Panc1 (cell line): ENCODE results near the gene FHIT. TPM values are rescaled to one million over a fixed set of nuclear protein-coding genes. Genes with fewer than 3 reads are reported as not detected.

Experiments used
- ATAC-seq: fragments of 200-7000 bp; cut with Tn5 transposase; 2 replicates; pipeline ENCODE4 v1.9.1; 2020; ENCODE audit warnings: mild to moderate bottlenecking, moderate library complexity
- BruUV-seq: library from RNA; stranded (reverse); fragments of 400-500 nt; replicated peaks from 2 replicates; lab custom pipeline; 2021; lab: Mats Ljungman, UMichigan
- CTCF ChIA-PET: fragments of 300-600 bp; sonication (Branson Sonifier 250); formaldehyde crosslinking; loops from one replicate; lab custom pipeline; 2022; ENCODE audit warnings: antibody characterized with exemption; lab: Charles Lee
- POLR2A ChIA-PET: fragments of 300-600 bp; sonication (Branson Sonifier 250); formaldehyde crosslinking; loops from one replicate; lab custom pipeline; 2022; ENCODE audit warnings: antibody characterized with exemption; lab: Charles Lee
- DNase-seq: peaks from one replicate; pipeline ENCODE4 v3.0.0-alpha.2; 2010; ENCODE audit warnings: low read depth, low spot score
- H3K27ac ChIP-seq: 2 replicates; pipeline ENCODE4 v1.5.1; 2011; ENCODE audit warnings: mild to moderate bottlenecking, low read length, inconsistent platforms
- H3K27me3 ChIP-seq: fragments of 200-500 bp; sonication (Bioruptor generic); 2 replicates; pipeline ENCODE4 v1.6.0; 2014; ENCODE audit warnings: low read length, inconsistent platforms; ENCODE audit not compliant: control insufficient read depth, insufficient read depth
- H3K36me3 ChIP-seq: fragments of 200-500 bp; sonication (Bioruptor generic); 2 replicates; pipeline ENCODE4 v1.5.1; 2014; ENCODE audit warnings: inconsistent platforms, mild to moderate bottlenecking, low read length, moderate library complexity; ENCODE audit not compliant: control insufficient read depth, insufficient read depth
- H3K4me1 ChIP-seq: 2 replicates; pipeline ENCODE4 v1.5.1; 2011; ENCODE audit warnings: inconsistent platforms, mild to moderate bottlenecking, low read length, moderate library complexity; ENCODE audit not compliant: control insufficient read depth, insufficient read depth
- H3K4me3 ChIP-seq, 2 experiments: 2 replicates each; pipeline ENCODE4 v1.5.1; 2011 to 2012; ENCODE audit warnings: low read depth in 2 of 2, low read length in 2 of 2, mild to moderate bottlenecking in 2 of 2, inconsistent platforms in 1 of 2, moderate library complexity in 1 of 2
- H3K9me3 ChIP-seq: fragments of 200-500 bp; sonication (Bioruptor generic); 2 replicates; pipeline ENCODE4 v1.5.1; 2014; ENCODE audit warnings: low read depth, mild to moderate bottlenecking, inconsistent platforms, low read length, moderate library complexity; ENCODE audit not compliant: control insufficient read depth, insufficient read depth
- POLR2AphosphoS5 ChIP-seq: IDR thresholded peaks from 2 replicates; pipeline ENCODE4 v1.6.1; 2012; ENCODE audit warnings: mild to moderate bottlenecking, low read depth, low read length, moderate library complexity
- SIN3A ChIP-seq: IDR thresholded peaks from 2 replicates; pipeline ENCODE4 v1.6.1; 2012; ENCODE audit warnings: low read depth, mild to moderate bottlenecking, low read length, moderate library complexity, borderline replicate concordance; ENCODE audit not compliant: insufficient read depth
- TCF7L2 ChIP-seq: IDR thresholded peaks from 2 replicates; pipeline ENCODE4 v1.6.1; 2011; ENCODE audit warnings: mild to moderate bottlenecking, low read depth, low read length, inconsistent platforms
- in situ Hi-C: cut with HindIII; loops from 2 replicates; pipeline ENCODE4 v1.10.0; 2016; ENCODE audit warnings: low sequenced_read_pairs, low pct_unique_long_range_greater_than_20kb
- intact Hi-C: fragments of 100-400 bp; cut with micrococcal nuclease; formaldehyde crosslinking; loops from one replicate; pipeline ENCODE4 v1.10.0; 2022; ENCODE audit not compliant: unreplicated experiment
- total RNA-seq: library from RNA; stranded (reverse); gene quantifications from one replicate; pipeline ENCODE4 v1.2.1, GENCODE V29; 2021; ENCODE audit not compliant: unreplicated experiment
- TF ChIP-seq, protein P1 (sequence below), 2 experiments: IDR thresholded peaks; 2 replicates each; pipeline ENCODE4 v1.6.1; 2011 to 2012; ENCODE audit warnings: low read depth in 2 of 2, control low read depth in 1 of 2, low read length in 1 of 2, mild to moderate bottlenecking in 1 of 2, moderate library complexity in 1 of 2; ENCODE audit not compliant: insufficient read depth in 1 of 2
- TF ChIP-seq, protein P2 (sequence below): fragments of 450-650 bp; IDR thresholded peaks from 2 replicates; pipeline ENCODE4 v1.5.1; 2017; ENCODE audit warnings: mild to moderate bottlenecking

The FHIT gene
- total RNA-seq, 1 experiment from 2014 or later: 2.2 TPM

- DNase-seq (no peak), ATAC-seq (no peak)
- ChIA-PET CTCF (no interaction called here), POLR2A (no interaction called here)
- no peak overlapping the region for H3K27ac ChIP-seq
- in situ Hi-C loops (no loop called here), intact Hi-C loops (no loop called here)
- H3K27me3 ChIP-seq: no peaks in the 10 kb centered on the region
- TF ChIP-seq SIN3A: no peak
- no peak for TF ChIP-seq TCF7L2
- TF ChIP-seq, protein P1, sequence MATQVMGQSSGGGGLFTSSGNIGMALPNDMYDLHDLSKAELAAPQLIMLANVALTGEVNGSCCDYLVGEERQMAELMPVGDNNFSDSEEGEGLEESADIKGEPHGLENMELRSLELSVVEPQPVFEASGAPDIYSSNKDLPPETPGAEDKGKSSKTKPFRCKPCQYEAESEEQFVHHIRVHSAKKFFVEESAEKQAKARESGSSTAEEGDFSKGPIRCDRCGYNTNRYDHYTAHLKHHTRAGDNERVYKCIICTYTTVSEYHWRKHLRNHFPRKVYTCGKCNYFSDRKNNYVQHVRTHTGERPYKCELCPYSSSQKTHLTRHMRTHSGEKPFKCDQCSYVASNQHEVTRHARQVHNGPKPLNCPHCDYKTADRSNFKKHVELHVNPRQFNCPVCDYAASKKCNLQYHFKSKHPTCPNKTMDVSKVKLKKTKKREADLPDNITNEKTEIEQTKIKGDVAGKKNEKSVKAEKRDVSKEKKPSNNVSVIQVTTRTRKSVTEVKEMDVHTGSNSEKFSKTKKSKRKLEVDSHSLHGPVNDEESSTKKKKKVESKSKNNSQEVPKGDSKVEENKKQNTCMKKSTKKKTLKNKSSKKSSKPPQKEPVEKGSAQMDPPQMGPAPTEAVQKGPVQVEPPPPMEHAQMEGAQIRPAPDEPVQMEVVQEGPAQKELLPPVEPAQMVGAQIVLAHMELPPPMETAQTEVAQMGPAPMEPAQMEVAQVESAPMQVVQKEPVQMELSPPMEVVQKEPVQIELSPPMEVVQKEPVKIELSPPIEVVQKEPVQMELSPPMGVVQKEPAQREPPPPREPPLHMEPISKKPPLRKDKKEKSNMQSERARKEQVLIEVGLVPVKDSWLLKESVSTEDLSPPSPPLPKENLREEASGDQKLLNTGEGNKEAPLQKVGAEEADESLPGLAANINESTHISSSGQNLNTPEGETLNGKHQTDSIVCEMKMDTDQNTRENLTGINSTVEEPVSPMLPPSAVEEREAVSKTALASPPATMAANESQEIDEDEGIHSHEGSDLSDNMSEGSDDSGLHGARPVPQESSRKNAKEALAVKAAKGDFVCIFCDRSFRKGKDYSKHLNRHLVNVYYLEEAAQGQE (IDR thresholded peaks at IDR 0.05; ENCODE audit: insufficient read depth in 1 of 2, low read depth in 2 of 2, low read length in 1 of 2): no peak
- TF ChIP-seq, protein P2, sequence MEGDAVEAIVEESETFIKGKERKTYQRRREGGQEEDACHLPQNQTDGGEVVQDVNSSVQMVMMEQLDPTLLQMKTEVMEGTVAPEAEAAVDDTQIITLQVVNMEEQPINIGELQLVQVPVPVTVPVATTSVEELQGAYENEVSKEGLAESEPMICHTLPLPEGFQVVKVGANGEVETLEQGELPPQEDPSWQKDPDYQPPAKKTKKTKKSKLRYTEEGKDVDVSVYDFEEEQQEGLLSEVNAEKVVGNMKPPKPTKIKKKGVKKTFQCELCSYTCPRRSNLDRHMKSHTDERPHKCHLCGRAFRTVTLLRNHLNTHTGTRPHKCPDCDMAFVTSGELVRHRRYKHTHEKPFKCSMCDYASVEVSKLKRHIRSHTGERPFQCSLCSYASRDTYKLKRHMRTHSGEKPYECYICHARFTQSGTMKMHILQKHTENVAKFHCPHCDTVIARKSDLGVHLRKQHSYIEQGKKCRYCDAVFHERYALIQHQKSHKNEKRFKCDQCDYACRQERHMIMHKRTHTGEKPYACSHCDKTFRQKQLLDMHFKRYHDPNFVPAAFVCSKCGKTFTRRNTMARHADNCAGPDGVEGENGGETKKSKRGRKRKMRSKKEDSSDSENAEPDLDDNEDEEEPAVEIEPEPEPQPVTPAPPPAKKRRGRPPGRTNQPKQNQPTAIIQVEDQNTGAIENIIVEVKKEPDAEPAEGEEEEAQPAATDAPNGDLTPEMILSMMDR: no peak
- TF ChIP-seq POLR2AphosphoS5: no peak
- no peak overlapping the region for H3K4me3 ChIP-seq
- no peaks in the 10 kb centered on the region for H3K9me3 ChIP-seq
- no TSS peak for BruUV-seq
- H3K4me1 ChIP-seq: no peaks in the 10 kb centered on the region
- no peaks in the 10 kb centered on the region for H3K36me3 ChIP-seq
These were observed 886.8 kb downstream of the FHIT start for GRCh38 chr3:60364475-60364874.

- in situ Hi-C loops (no loop called here), intact Hi-C loops (no loop called here)
- Histone ChIP-seq H3K27ac (no peak overlapping the region), H3K36me3 (no peaks in the 10 kb centered on the region), H3K4me3 (no peak overlapping the region), H3K4me1 (no peaks in the 10 kb centered on the region), H3K27me3 (no peaks in the 10 kb centered on the region), H3K9me3 (no peaks in the 10 kb centered on the region)
- POLR2A ChIA-PET: no interaction called here
- CTCF ChIA-PET: no interaction called here
- no peak for ATAC-seq
- DNase-seq: no peak
- no peak for TF ChIP-seq POLR2AphosphoS5
- TF ChIP-seq SIN3A: no peak
- TF ChIP-seq, protein P2: no peak
- no peak for TF ChIP-seq TCF7L2
- TF ChIP-seq, protein P1 (IDR thresholded peaks at IDR 0.05; ENCODE audit: insufficient read depth in 1 of 2, low read depth in 2 of 2, low read length in 1 of 2): no peak
- BruUV-seq: no TSS peak
These were observed 887.4 kb downstream of the FHIT start for GRCh38 chr3:60363817-60364216.
